HG02840 (cell line): ENCODE measurements around the gene TMOD2.
A peak's percentile ranks its signal among the peaks of the same experiment; 100 is the strongest.

Experiments
- ATAC-seq: cut with Tn5 transposase; IDR thresholded peaks from one replicate; pipeline ENCODE4 v1.9.1; 2021; ENCODE audit warnings: mild to moderate bottlenecking, moderate library complexity, moderate number of reproducible peaks; ENCODE audit not compliant: unreplicated experiment, low FRiP score

The TMOD2 gene

GRCh38 chr15:51750792-51751696 lies at the start of gene TMOD2:
Gene TMOD2, plus strand, starts transcription at chr15:51751597. Its CDS starts 14,845 bp downstream, at chr15:51766442.
- ATAC-seq: peak; percentile 69

- no peak for ATAC-seq
Measured at GRCh38 chr15:51702710-51703109, 48.7 kb upstream of the TMOD2 start.

DNA sequence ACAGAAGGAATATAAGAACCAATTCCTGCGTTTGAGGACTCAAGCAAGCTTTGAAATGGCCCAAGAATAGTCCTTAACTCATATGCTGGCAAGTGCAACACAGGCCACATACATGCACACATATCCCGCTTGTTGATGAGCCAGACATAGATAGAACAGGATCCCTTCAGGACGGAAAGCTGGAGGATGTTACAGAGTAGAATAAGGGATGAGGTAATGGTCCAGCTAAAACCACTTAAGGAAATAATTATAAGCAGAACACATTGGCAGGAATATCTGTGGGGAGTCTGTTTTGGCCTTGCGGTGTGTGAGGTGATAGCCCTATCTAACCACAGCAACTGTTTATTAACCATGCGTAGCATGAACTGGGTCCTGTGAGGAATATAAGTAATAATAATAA lies 45.1 kb upstream of the TMOD2 start:
- no peak for ATAC-seq

- no peak for ATAC-seq
Measured at GRCh38 chr15:51706926-51707608, 44.3 kb upstream of the TMOD2 start.

DNA sequence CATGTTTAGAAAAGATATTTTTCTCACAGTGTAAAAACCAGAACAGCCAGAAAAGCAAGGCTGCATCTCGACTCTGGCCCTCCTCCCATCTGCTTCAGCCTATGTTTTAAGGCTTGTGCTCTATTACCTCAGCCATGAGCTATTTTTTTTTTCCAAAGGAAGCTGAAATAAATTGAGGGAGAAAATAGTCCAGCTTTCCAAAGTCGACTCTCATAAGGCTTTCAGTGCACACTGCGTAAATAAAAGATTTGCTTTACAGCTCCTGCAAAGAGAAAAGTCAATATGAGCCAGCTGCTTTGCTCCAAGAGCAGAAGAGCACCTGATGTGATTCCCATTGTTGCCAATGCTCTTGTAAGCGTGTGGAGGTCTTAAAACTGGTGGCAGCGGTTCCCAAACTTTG lies 43.4 kb upstream of the TMOD2 start:
- ATAC-seq: no peak

- ATAC-seq: no peak
Measured at GRCh38 chr15:51709031-51709430, 42.4 kb upstream of the TMOD2 start.

GRCh38 chr15:51714162-51714561 lies 37.2 kb upstream of the TMOD2 start:
- no peak for ATAC-seq

- no peak for ATAC-seq
Measured at GRCh38 chr15:51714911-51715310, 36.5 kb upstream of the TMOD2 start.

DNA sequence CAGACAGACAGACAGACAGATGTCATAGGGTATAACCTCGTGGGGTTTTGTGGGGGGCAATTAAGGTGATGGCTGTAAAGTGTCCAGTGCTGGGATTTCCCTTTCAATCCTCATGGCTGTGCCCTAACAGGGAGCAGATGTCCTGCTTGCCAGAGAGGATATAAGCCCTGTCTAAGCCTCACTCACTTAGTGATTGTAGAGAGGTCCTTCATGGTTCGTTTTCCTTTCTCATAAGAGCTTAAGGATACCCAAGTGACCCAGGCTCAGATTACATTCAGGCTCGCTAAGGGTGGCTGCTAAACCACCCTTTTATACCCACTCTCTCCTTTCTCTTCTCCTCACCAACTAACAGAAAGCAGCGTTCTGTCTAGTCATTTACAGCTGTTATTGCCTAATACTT lies 33.2 kb upstream of the TMOD2 start:
- no peak for ATAC-seq

DNA sequence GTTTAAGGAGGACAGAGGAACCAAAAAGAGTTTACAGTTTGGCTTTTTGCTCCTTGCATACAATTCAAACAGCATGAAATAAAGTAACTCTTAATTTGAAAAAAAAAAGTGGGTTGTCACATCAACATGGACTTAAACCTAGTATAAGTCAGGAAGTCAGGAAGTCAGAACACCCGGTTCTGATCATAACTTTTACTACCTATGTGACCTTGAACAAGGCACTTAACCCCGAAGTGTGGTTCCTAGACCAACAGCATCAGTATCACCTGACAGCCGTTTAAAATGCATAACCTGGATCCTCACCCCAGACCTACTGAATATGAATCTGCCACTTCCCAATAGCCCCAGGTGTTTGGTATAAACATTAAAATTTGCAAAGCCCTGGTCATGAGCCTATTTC lies 32.7 kb upstream of the TMOD2 start:
- ATAC-seq: no peak

DNA sequence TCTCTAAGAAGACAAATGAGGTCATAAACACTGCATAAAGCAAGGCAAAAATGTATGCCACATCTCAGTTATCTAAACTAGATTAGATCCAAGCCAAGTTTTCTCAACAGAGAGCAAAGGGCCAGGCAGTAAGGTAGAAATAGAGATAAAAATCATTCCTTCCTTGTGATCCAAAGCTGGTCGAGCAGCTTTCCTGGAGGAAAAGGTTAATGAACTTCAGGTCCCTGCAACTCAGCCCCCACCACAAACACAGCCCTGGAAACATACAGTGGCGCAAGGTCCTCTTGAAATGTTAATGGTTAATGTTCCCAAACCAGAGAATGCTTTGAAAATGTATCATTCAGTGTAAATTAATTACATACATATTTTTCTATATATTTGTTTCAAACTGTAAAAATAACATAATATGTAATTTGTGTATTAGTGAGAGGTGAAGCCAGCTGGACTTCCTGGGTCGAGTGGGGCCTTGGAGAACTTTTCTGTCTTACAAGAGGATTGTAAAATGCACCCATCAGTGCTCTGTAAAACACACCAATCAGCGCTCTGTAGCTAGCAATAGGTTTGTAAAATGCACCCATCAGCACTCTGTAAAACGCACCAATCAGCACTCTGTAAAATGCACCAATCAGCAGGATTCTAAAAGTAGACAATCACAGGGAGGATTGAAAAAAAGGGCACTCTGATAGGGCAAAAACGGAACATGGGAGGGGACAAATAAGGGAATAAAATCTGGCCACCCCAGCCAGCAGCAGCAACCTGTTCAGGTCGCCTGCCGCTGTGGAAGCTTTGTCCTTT lies 31.0 kb upstream of the TMOD2 start:
- ATAC-seq: no peak

- ATAC-seq: no peak
Measured at GRCh38 chr15:51721199-51721960, 30.0 kb upstream of the TMOD2 start.

DNA sequence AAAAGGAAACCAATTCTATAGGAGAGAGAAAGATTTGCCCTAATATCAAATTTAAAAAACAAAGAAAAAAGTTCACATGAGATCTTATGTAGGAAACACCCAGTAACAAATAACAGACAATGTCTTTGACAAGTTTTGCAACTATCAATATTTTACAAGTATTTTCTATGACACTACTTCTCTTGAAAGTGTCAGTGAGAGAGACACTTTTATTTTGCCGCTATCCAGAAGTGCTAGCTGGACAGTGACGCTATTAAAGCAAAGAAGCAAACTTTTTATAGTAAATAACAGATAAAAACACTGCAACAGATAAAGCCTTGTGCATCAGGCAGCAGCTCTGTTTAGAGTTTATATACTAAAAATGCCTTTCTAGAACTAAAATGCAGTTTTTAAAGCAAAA lies 27.2 kb upstream of the TMOD2 start:
- ATAC-seq: no peak

GRCh38 chr15:51724673-51725072 lies 26.7 kb upstream of the TMOD2 start:
- ATAC-seq: no peak

DNA sequence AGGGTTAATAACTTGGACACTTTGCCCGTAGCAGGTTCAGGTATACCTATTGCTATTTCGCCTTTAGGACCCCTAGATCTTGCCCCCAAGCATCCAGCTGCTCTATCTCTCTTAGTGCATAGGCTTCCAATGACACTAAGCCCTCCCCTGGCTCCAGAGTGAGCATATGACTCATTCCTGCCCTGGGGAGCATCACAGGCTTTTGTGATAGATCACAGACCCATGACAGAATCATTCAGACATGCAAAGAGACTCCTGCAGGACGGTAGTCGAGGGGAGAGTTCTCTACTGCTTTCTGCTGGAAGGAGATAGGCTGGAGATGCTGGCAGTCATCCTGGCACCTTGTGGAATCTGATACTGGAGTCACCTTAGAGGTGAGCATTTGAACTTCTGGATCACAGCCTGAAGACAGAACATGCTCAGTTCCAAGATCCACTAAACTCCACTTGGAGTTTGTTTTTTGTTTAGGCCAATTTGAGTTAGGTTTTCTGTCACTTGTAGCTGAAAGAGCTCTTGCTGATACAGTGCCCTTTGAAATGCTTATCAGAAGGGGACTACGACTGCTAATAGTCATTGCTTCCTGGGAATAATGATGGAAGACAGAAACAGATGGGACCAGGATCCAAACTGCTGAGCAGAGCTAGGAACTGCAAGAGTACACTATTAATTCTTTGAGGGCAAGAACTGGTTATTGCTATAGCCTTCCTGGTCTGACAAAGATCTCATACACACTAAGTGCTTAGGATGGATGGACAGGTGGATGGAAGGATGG lies 24.9 kb upstream of the TMOD2 start:
- peak; percentile 70 for ATAC-seq

DNA sequence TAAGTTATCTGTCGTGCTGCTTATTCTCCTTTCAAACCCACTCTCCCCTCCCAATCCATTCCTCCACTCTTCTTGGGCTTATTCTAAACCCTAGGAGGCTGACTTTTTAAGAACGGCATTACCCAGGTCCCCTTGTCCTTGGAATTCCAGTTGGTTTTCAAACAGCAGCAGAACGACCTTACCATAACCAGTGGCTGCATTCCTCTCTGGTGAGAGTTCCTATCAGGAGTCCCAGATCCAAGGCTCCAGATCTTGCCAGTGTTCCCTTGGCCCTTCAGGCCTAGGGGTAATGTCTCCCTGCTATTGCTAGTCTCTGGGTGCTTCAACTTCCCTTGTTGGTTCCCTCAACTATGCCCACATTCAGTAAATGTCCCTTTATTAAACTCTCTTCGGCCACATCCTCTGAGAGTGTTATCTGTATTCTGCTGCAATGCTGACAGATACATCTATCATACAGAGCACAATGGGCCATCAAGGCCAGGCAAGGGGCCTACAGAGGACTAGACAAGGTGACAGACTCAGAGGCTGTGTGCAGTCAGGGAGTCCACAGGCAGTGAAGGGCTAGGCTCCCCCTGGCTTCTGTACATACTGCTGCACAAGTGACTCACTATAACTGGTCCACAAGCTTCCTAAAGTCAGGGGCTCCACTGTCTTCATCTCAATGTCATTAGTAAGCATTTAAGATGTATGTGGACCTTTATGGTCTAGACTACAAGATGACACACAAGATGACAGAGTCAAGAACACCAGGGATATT lies 24.1 kb upstream of the TMOD2 start:
- ATAC-seq: no peak

DNA sequence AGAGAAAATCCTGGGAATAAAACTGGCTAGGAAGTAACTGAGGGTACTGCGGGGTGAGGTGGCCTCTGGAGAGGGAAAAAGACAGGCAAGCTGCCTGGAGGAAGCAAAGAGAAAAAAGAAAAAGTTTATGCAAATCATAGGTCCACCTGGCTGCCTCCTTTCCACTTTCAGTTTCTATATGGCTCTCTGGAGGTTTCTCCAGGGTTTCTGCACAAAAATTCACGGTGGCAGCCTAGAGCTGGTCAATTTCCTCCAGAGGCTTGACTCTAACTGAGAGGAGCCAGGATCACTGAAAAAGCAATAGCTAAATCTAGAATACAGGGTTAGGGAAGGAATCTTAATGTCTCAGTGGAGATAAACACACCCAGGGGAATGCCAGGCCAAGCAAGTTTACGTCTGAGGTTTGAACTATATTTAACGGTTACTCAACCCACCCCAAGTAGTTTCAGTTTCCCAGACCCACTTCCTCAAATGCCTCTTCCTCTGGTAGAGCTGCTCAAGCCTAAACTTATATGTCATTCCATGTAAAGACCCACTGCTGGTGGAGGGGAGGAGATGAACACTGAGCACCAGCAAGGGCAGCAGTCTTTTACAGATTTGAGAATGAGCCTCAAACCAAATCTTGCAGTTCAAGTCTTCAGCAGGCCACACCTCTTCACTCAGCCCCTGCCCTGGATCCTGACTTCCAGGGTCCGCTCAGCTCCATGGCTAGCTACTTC lies 19.7 kb upstream of the TMOD2 start:
- peak; percentile 57 for ATAC-seq

- ATAC-seq: no peak
Measured at GRCh38 chr15:51732646-51733045, 18.8 kb upstream of the TMOD2 start.
